AG04450 (cell line): ENCODE data around the gene CEP350. TPM values are rescaled to one million over a fixed set of nuclear protein-coding genes. Genes with fewer than 3 reads are reported as not detected.

Experiments
- CTCF ChIA-PET: fragments of 300-600, 350-600 bp; formaldehyde crosslinking; extraction: SDS; loops from one replicate; lab custom pipeline; 2022; ENCODE audit warnings: antibody characterized with exemption, inconsistent platforms; lab: Charles Lee
- POLR2A ChIA-PET: fragments of 350-600 bp; formaldehyde crosslinking; extraction: SDS; loops from one replicate; lab custom pipeline; 2021; ENCODE audit warnings: antibody characterized with exemption, inconsistent platforms; lab: Yijun Ruan, JAX
- DNase-seq: peaks from one replicate; pipeline ENCODE4 v3.0.0-alpha.2; 2011; ENCODE audit warnings: low read depth, low spot score
- H3K27ac ChIP-seq: one replicate; pipeline ENCODE4 v1.5.1; 2012; ENCODE audit warnings: low read depth, low read length, control low read depth
- H3K27me3 ChIP-seq: one replicate; pipeline ENCODE4 v1.6.0; 2012; ENCODE audit warnings: low read length; ENCODE audit not compliant: control insufficient read depth, insufficient read depth
- H3K4me3 ChIP-seq: 2 replicates; pipeline ENCODE4 v1.5.1; 2011; ENCODE audit warnings: mild to moderate bottlenecking, low read depth, low read length, control low read depth
- H3K9me3 ChIP-seq: 2 replicates; pipeline ENCODE4 v1.5.1; 2012; ENCODE audit warnings: low read length; ENCODE audit not compliant: control insufficient read depth, insufficient read depth
- CTCF ChIP-seq: IDR thresholded peaks from 2 replicates; pipeline ENCODE4 v1.5.1; 2011; ENCODE audit warnings: low read depth, low read length, control low read depth, inconsistent platforms
- polyA plus RNA-seq: library from polyadenylated mRNA; depleted of rRNA; stranded (reverse); fragments of >200 nt; gene quantifications from 2 replicates; pipeline ENCODE4 v1.2.3, GENCODE V29; 2011

Gene CEP350
- polyA plus RNA-seq, 1 experiment: 18.2 TPM

- Histone ChIP-seq H3K27me3 (peaks cover 5% of the 10 kb centered on the region), H3K27ac (no peak overlapping the region), H3K9me3 (no peaks in the 10 kb centered on the region), H3K4me3 (no peak overlapping the region)
- no peak for DNase-seq
- no peak for TF ChIP-seq CTCF
- POLR2A ChIA-PET: no interaction called here
- CTCF ChIA-PET: no interaction called here
Observed at GRCh38 chr1:179935909-179936496, 18.6 kb upstream of the CEP350 start.

GRCh38 chr1:179937668-179938254, 16.8 kb upstream of the CEP350 start:
- no peaks in the 10 kb centered on the region for H3K9me3 ChIP-seq
- no peak overlapping the region for H3K4me3 ChIP-seq
- peaks cover 5% of the 10 kb centered on the region for H3K27me3 ChIP-seq
- TF ChIP-seq CTCF: no peak
- DNase-seq: no peak
- no peak overlapping the region for H3K27ac ChIP-seq
- ChIA-PET CTCF (interaction anchor here (0.9 kb wide), 1 partner anchor 15 kb away, joined by 3 read pairs; no protein-coding TSS in a partner anchor), POLR2A (no interaction called here)

GRCh38 chr1:179938752-179939151, 15.9 kb upstream of the CEP350 start:
- no peak for TF ChIP-seq CTCF
- DNase-seq: peak; percentile 4
- POLR2A ChIA-PET: no interaction called here
- H3K4me3 ChIP-seq: no peak overlapping the region
- H3K27ac ChIP-seq: no peak overlapping the region
- no peaks in the 10 kb centered on the region for H3K9me3 ChIP-seq
- CTCF ChIA-PET: interaction anchor here (0.9 kb wide), 1 partner anchor 16 kb away, joined by 3 read pairs; no protein-coding TSS in a partner anchor
- peaks cover 5% of the 10 kb centered on the region for H3K27me3 ChIP-seq

- no peak for DNase-seq
- Histone ChIP-seq H3K27ac (no peak overlapping the region), H3K27me3 (peaks cover 5% of the 10 kb centered on the region), H3K9me3 (no peaks in the 10 kb centered on the region), H3K4me3 (no peak overlapping the region)
- no peak for TF ChIP-seq CTCF
- ChIA-PET CTCF (no interaction called here), POLR2A (no interaction called here)
Observed at GRCh38 chr1:179939941-179940340, 14.7 kb upstream of the CEP350 start.

- POLR2A ChIA-PET: no interaction called here
Observed at GRCh38 chr1:179941454-179941853, 13.2 kb upstream of the CEP350 start.

More at GRCh38 chr1:179941454-179941853, 13.2 kb upstream of the CEP350 start:
- no peak overlapping the region for H3K27ac ChIP-seq
- no peak for TF ChIP-seq CTCF
- no peak overlapping the region for H3K4me3 ChIP-seq
- CTCF ChIA-PET: no interaction called here
- H3K27me3 ChIP-seq: no peaks in the 10 kb centered on the region
- no peaks in the 10 kb centered on the region for H3K9me3 ChIP-seq
- DNase-seq: no peak
